ENCODE measurements around the gene NXPE1. TPM values are rescaled to one million over a fixed set of nuclear protein-coding genes. Genes with fewer than 3 reads are reported as not detected.

Gene NXPE1
- total and polyA plus RNA-seq, 2 experiments from 2014 or later, result not detected

- TF ChIP-seq STAT1 (IDR thresholded peaks at IDR 0.05; ENCODE audit: unreplicated experiment) (no peak), NANOG (IDR thresholded peaks at IDR 0.05; ENCODE audit: borderline replicate concordance) (no peak)
- TF ChIP-seq, protein P1, sequence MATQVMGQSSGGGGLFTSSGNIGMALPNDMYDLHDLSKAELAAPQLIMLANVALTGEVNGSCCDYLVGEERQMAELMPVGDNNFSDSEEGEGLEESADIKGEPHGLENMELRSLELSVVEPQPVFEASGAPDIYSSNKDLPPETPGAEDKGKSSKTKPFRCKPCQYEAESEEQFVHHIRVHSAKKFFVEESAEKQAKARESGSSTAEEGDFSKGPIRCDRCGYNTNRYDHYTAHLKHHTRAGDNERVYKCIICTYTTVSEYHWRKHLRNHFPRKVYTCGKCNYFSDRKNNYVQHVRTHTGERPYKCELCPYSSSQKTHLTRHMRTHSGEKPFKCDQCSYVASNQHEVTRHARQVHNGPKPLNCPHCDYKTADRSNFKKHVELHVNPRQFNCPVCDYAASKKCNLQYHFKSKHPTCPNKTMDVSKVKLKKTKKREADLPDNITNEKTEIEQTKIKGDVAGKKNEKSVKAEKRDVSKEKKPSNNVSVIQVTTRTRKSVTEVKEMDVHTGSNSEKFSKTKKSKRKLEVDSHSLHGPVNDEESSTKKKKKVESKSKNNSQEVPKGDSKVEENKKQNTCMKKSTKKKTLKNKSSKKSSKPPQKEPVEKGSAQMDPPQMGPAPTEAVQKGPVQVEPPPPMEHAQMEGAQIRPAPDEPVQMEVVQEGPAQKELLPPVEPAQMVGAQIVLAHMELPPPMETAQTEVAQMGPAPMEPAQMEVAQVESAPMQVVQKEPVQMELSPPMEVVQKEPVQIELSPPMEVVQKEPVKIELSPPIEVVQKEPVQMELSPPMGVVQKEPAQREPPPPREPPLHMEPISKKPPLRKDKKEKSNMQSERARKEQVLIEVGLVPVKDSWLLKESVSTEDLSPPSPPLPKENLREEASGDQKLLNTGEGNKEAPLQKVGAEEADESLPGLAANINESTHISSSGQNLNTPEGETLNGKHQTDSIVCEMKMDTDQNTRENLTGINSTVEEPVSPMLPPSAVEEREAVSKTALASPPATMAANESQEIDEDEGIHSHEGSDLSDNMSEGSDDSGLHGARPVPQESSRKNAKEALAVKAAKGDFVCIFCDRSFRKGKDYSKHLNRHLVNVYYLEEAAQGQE (IDR thresholded peaks at IDR 0.05; ENCODE audit: unreplicated experiment), result no peak
These were observed 48.6 kb downstream of the NXPE1 start (continued) for GRCh38 chr11:114511079-114511478.

GRCh38 chr11:114501901-114502300 lies 57.8 kb downstream of the NXPE1 start:
- Histone ChIP-seq H3K4me3 (no peak overlapping the region), H3K4me2 (no peak overlapping the region), H3F3A (replicated peaks; ENCODE audit: low read depth) (no peaks in the 10 kb centered on the region), H3K4me1 (ENCODE audit: insufficient read depth) (no peaks in the 10 kb centered on the region), H3K27me3 (ENCODE audit: insufficient read depth) (no peaks in the 10 kb centered on the region), H2AFZ (no peak overlapping the region), H3K27ac (ENCODE audit: low read depth) (no peak overlapping the region), H3K9me2 (ENCODE audit: insufficient read depth) (no peaks in the 10 kb centered on the region), H3K79me2 (replicated peaks; ENCODE audit: insufficient read depth) (no peaks in the 10 kb centered on the region), H3K36me3 (ENCODE audit: insufficient read depth) (no peaks in the 10 kb centered on the region), H4K20me1 (replicated peaks; ENCODE audit: insufficient read depth) (no peaks in the 10 kb centered on the region)
- ATAC-seq, result no peak
- H3K4me3 Mint-ChIP-seq, result no peak overlapping the region
- H3K4me1 Mint-ChIP-seq, result no peaks in the 10 kb centered on the region
- no peak for DNase-seq (ENCODE audit: low spot score)
- H3K36me3 Mint-ChIP-seq (ENCODE audit: low read depth), result peaks cover 2% of the 10 kb centered on the region; the same call in 1 of the 3 replicates
- no peak overlapping the region for H3K27ac Mint-ChIP-seq
- peaks cover 1% of the 10 kb centered on the region for H3K27me3 Mint-ChIP-seq (ENCODE audit: insufficient read depth, low read depth, poor library complexity)
- H3K9me3 Mint-ChIP-seq, result no peaks in the 10 kb centered on the region; the same call in 1 of the 3 replicates
- TF ChIP-seq STAT1 (IDR thresholded peaks at IDR 0.05; ENCODE audit: unreplicated experiment), result no peak
- TF ChIP-seq CTCF (conservative IDR thresholded peaks at IDR 0.05; ENCODE audit: low read depth in 2 of 2), result no peak
- TF ChIP-seq JUNB (IDR thresholded peaks at IDR 0.05; ENCODE audit: unreplicated experiment), result no peak
- no peak for TF ChIP-seq CREB1 (CRISPR knock-in tag; IDR thresholded peaks at IDR 0.05; ENCODE audit: low read depth)
- TF ChIP-seq, protein P1 (IDR thresholded peaks at IDR 0.05; ENCODE audit: unreplicated experiment), result no peak
- no peak for TF ChIP-seq EZH2 (IDR thresholded peaks at IDR 0.05; ENCODE audit: low read depth, unreplicated experiment)
- TF ChIP-seq ZNF462 (CRISPR knock-in tag; IDR thresholded peaks at IDR 0.05), result no peak
- no peak for TF ChIP-seq ZNF114 (CRISPR knock-in tag; IDR thresholded peaks at IDR 0.05)
- TF ChIP-seq NANOG (IDR thresholded peaks at IDR 0.05; ENCODE audit: borderline replicate concordance), result no peak

Measured in GM23338 (cell line).